ENCODE results near the gene LAS1L.

LAS1L gene

DNA sequence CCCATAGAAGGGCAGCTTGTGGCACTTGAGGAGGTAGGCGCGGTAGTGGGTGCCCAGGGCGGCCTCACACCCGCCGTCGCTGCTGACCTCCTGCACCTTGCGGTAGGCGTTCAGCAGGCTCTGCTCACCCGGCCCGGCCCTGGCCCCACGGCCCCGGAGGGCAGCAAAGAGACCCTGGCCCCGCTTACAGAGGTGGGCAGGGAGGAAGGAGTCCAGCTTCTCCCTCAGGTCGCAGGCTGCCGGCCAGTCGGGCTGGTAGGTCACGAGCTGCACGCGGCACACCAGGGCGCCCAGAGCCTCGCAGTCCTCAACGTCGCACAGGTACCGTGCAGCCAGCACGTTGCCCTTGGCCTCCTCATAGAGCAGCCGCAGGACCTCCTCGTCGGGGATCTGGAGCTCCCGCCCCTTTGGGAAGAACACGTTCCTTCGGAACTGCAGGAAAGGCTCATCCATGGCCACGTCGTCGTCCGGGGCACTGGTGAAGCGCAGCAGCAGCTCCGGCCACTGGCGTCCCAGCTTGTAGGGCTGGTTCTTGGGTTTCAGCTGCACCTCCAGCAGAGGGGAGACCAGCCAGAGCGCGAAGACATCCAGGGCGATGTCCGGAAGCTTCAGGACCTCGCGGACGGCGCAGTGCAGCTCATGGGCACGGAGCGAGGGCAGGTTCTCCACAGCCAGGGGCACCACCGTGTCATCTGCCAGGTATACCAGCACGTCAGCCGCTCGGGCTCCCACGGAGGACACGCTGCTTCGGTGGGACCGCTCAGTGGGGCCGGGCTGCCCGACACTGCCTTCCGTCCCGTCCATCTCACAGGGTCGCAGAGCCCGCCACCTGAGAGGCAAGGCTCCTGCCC is 17.1 kb upstream of the LAS1L start:
- no peak for TF ChIP-seq PAX5 (IDR thresholded peaks at IDR 0.05; ENCODE audit: insufficient read depth, low read length, severe bottlenecking)
- FAIRE-seq (no peak), DNase-seq (ENCODE audit: insufficient read length, low spot score) (no peak)

DNA sequence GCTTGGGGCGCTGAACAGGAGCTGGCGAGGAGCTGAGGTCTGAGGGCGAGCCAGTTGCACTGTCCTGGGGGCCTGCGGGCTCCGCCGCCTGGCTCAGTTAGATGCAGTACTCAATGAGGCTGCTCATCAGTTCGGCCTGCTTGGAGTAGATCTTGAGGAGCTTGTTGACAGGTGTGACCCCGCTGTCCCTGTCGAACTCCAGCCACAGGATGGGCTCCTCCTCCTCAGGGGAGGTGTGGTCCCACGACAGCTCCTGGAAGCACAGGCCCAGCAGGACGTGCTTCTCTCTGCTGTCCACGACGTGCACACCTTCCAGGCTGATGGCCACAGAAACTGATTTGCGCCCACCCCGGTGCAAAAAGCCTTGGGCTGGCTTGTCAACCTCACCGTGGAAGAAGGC is 16.5 kb upstream of the LAS1L start:
- no peak for TF ChIP-seq TAF1 (IDR thresholded peaks at IDR 0.05; ENCODE audit: low read depth, low read length)
- TF ChIP-seq POLR2AphosphoS5 (IDR thresholded peaks at IDR 0.05; ENCODE audit: low read depth, low read length): no peak
- no peak for TF ChIP-seq POLR2A (IDR thresholded peaks at IDR 0.05; ENCODE audit: low read depth, low read length)
- TF ChIP-seq POU2F2 (IDR thresholded peaks at IDR 0.05; ENCODE audit: low read depth, low read length): no peak
- no peak for TF ChIP-seq PAX5 (IDR thresholded peaks at IDR 0.05; ENCODE audit: insufficient read depth, low read length, severe bottlenecking)
- DNase-seq (ENCODE audit: insufficient read length, low spot score) (no peak), FAIRE-seq (no peak)

DNA sequence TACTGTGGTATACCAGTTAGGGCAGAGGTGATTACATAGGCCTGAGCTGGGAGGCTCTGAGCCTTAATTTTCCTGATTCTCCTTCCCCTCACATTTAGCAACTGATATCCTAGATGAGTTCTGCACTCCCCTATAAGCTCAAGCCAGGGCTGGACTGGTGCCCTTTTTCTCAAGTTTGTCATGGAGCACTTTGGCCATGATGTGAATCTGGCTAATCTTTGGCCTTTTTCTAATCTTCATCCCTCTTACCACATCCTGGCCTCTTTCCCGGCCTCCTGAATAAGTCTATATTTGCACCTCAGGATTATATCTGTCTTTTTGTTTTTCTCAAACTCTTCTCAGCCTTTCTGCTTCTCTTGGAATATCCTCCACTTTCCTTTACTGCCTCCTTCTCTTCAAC is 10.9 kb upstream of the LAS1L start:
- FAIRE-seq: no peak
- TF ChIP-seq POLR2AphosphoS5 (IDR thresholded peaks at IDR 0.05; ENCODE audit: low read depth, low read length) (no peak), SPI1 (IDR thresholded peaks at IDR 0.05; ENCODE audit: low read depth, low read length) (no peak), POLR2A (IDR thresholded peaks at IDR 0.05; ENCODE audit: low read depth, low read length) (no peak), POU2F2 (IDR thresholded peaks at IDR 0.05; ENCODE audit: low read depth, low read length) (no peak), PAX5 (IDR thresholded peaks at IDR 0.05; ENCODE audit: insufficient read depth, low read length, severe bottlenecking) (no peak), TAF1 (IDR thresholded peaks at IDR 0.05; ENCODE audit: low read depth, low read length) (no peak)
- no peak for DNase-seq (ENCODE audit: insufficient read length, low spot score)

DNA sequence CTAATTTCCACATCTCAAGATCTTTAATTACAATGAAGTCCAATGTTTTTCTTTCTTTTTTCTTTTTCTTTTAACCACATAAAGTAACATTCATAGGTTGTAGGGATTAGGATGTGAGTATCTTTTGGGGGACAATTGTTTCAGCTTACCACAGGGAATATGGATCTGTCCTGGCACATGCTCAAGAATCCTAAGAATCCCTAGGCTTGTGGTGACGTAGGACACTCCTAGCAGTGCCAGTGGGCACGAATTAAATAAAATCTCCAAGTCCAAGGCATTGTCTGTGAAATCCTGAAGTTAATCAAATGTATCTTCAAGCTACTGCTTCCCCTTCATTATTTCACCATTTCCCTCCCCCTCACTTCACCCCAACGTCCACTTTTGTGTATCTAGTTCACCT is 2.6 kb upstream of the LAS1L start:
- DNase-seq (ENCODE audit: insufficient read length, low spot score): no peak
- TF ChIP-seq TAF1 (IDR thresholded peaks at IDR 0.05; ENCODE audit: low read depth, low read length) (no peak), POLR2A (IDR thresholded peaks at IDR 0.05; ENCODE audit: low read depth, low read length) (no peak), POU2F2 (IDR thresholded peaks at IDR 0.05; ENCODE audit: low read depth, low read length) (no peak), PAX5 (IDR thresholded peaks at IDR 0.05; ENCODE audit: insufficient read depth, low read length, severe bottlenecking) (no peak), SPI1 (IDR thresholded peaks at IDR 0.05; ENCODE audit: low read depth, low read length) (no peak), POLR2AphosphoS5 (IDR thresholded peaks at IDR 0.05; ENCODE audit: low read depth, low read length) (no peak)
- no peak for FAIRE-seq

DNA sequence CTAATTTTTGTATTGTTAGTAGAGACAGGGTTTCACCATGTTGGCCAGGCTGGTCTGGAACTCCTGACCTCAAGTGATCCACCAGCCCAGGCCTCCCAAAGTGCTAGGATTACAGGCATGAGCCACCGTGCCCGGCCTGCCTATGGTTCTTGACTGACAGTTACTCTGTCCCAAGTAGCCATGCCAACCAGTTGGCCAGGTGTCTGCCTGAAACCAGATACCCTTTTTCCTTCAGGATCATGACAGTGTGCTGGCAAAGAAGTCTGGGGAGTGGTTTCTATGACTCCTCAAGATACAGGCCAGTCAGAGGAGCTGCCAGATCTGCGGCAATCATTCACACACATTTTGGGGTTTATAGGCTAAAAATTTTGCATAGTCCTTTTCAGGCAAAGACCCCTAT is 1.7 kb upstream of the LAS1L start:
- DNase-seq (ENCODE audit: insufficient read length, low spot score): no peak
- TF ChIP-seq POLR2A (IDR thresholded peaks at IDR 0.05; ENCODE audit: low read depth, low read length): no peak
- no peak for TF ChIP-seq POU2F2 (IDR thresholded peaks at IDR 0.05; ENCODE audit: low read depth, low read length)
- TF ChIP-seq TAF1 (IDR thresholded peaks at IDR 0.05; ENCODE audit: low read depth, low read length): no peak
- no peak for TF ChIP-seq POLR2AphosphoS5 (IDR thresholded peaks at IDR 0.05; ENCODE audit: low read depth, low read length)
- no peak for TF ChIP-seq PAX5 (IDR thresholded peaks at IDR 0.05; ENCODE audit: insufficient read depth, low read length, severe bottlenecking)
- no peak for TF ChIP-seq SPI1 (IDR thresholded peaks at IDR 0.05; ENCODE audit: low read depth, low read length)
- FAIRE-seq: peak; percentile 13

DNA sequence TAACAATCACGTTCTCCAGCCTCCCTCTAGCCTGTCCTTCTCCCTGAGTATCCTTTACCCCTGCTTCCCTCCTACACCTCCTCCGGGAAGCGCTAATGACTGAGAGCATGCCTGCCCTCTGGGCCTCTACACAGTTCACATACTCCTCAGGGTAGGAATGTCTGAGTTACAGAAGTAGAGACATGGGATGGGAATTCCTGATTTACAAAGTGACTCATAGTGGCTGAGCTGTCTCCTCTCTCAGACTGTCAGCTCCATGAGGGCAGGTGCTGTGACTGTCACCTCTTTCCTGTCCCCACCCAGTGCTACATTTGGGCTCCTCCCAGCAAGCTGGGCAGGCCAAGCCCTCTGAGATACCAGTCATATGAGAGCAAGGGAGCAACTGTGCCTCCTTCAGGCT is 2.6 kb downstream of the LAS1L start:
- no peak for FAIRE-seq
- DNase-seq (ENCODE audit: insufficient read length, low spot score): no peak
- no peak for TF ChIP-seq PAX5 (IDR thresholded peaks at IDR 0.05; ENCODE audit: insufficient read depth, low read length, severe bottlenecking)
- no peak for TF ChIP-seq POLR2AphosphoS5 (IDR thresholded peaks at IDR 0.05; ENCODE audit: low read depth, low read length)
- TF ChIP-seq POU2F2 (IDR thresholded peaks at IDR 0.05; ENCODE audit: low read depth, low read length): no peak
- TF ChIP-seq TAF1 (IDR thresholded peaks at IDR 0.05; ENCODE audit: low read depth, low read length): no peak
- TF ChIP-seq SPI1 (IDR thresholded peaks at IDR 0.05; ENCODE audit: low read depth, low read length): no peak
- no peak for TF ChIP-seq POLR2A (IDR thresholded peaks at IDR 0.05; ENCODE audit: low read depth, low read length)

DNA sequence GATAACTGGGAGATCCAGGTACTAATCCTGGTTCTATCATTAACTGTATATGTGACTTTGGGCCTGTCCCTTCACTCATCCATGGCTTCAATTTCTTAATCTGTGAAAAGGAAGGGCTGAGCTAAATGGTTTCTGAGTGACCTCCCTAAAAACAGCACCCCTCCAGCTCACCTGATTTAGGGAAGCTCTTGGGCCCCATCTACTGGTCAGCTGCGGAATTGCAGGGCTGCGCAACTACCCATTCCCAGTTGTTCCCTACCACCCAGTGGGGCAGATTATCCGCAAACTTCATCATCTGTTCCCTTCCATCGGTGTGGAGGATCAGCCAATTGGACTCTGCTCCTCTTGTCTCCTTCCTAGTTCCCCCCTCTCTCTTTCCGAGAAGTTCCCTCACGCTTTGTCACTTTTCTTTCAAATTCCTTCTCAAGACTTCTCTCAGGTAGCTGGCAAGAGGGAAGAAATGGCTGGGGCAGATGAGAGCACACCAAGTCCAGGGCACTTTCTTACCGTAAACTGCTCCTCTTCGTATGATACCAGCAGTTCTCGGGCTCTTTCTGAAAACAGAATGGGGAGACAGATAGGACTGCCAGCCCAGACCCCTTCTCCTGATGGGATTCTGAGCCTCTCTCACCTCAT is 5.8 kb downstream of the LAS1L start:
- TF ChIP-seq TAF1 (IDR thresholded peaks at IDR 0.05; ENCODE audit: low read depth, low read length) (no peak), PAX5 (IDR thresholded peaks at IDR 0.05; ENCODE audit: insufficient read depth, low read length, severe bottlenecking) (no peak), SPI1 (IDR thresholded peaks at IDR 0.05; ENCODE audit: low read depth, low read length) (no peak), POU2F2 (IDR thresholded peaks at IDR 0.05; ENCODE audit: low read depth, low read length) (no peak), POLR2AphosphoS5 (IDR thresholded peaks at IDR 0.05; ENCODE audit: low read depth, low read length) (no peak), POLR2A (IDR thresholded peaks at IDR 0.05; ENCODE audit: low read depth, low read length) (no peak)
- DNase-seq (ENCODE audit: insufficient read length, low spot score): peak; percentile 13
- FAIRE-seq: peak; percentile 70

DNA sequence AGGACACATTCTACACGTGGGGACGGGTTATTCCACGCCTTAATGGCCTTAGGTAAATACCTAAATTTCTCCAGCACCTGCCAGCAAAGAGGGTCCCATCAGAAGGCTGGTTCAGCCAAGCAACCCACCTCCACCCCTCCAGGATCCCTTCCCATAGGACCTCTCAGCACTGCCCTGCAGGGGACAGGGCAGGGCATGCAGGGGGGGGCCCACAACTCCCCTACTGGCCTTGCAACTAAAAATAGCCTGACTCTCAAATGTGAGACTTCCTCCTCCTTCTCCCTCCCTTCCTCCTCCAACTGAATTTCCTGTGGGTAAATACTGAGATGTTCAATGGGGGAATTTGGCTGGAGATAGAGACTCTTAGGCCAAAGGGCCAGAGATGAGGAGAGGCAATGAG is 6.3 kb downstream of the LAS1L start:
- TF ChIP-seq TAF1 (IDR thresholded peaks at IDR 0.05; ENCODE audit: low read depth, low read length) (no peak), PAX5 (IDR thresholded peaks at IDR 0.05; ENCODE audit: insufficient read depth, low read length, severe bottlenecking) (no peak), SPI1 (IDR thresholded peaks at IDR 0.05; ENCODE audit: low read depth, low read length) (no peak), POLR2AphosphoS5 (IDR thresholded peaks at IDR 0.05; ENCODE audit: low read depth, low read length) (no peak), POLR2A (IDR thresholded peaks at IDR 0.05; ENCODE audit: low read depth, low read length) (no peak), POU2F2 (IDR thresholded peaks at IDR 0.05; ENCODE audit: low read depth, low read length) (no peak)
- DNase-seq (ENCODE audit: insufficient read length, low spot score) (no peak), FAIRE-seq (peak; percentile 78)

DNA sequence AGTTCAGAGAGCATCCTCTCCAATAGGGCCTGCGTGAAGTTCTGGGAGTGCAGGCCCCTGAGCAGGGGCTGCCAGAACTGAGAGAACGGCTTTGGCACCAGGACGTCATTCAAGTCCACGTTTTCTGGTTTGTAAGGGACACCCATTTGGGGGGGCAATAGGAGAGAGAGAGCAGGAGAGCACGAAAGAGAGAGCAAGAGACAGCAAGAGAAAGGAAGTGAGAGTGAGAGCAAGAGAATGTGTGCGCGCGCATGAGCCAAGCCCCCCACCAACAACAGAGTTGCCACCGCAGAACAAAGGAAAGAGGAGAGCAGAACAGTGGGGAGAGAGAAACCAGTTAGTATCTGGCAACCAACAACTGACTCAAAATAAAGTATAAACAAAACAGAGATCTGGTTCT is 10.4 kb downstream of the LAS1L start:
- FAIRE-seq: no peak
- DNase-seq (ENCODE audit: insufficient read length, low spot score): no peak
- TF ChIP-seq TAF1 (IDR thresholded peaks at IDR 0.05; ENCODE audit: low read depth, low read length): no peak
- TF ChIP-seq POLR2AphosphoS5 (IDR thresholded peaks at IDR 0.05; ENCODE audit: low read depth, low read length): no peak
- no peak for TF ChIP-seq SPI1 (IDR thresholded peaks at IDR 0.05; ENCODE audit: low read depth, low read length)
- TF ChIP-seq PAX5 (IDR thresholded peaks at IDR 0.05; ENCODE audit: insufficient read depth, low read length, severe bottlenecking): no peak
- no peak for TF ChIP-seq POLR2A (IDR thresholded peaks at IDR 0.05; ENCODE audit: low read depth, low read length)
- no peak for TF ChIP-seq POU2F2 (IDR thresholded peaks at IDR 0.05; ENCODE audit: low read depth, low read length)
